ENCODE measurements around the gene VAMP5.
"Not testable (repeated sequence)": the region's sequence is repeated elsewhere in the genome, so short reads cannot be mapped to it uniquely, and the experiment has no call there.

VAMP5 gene

DNA sequence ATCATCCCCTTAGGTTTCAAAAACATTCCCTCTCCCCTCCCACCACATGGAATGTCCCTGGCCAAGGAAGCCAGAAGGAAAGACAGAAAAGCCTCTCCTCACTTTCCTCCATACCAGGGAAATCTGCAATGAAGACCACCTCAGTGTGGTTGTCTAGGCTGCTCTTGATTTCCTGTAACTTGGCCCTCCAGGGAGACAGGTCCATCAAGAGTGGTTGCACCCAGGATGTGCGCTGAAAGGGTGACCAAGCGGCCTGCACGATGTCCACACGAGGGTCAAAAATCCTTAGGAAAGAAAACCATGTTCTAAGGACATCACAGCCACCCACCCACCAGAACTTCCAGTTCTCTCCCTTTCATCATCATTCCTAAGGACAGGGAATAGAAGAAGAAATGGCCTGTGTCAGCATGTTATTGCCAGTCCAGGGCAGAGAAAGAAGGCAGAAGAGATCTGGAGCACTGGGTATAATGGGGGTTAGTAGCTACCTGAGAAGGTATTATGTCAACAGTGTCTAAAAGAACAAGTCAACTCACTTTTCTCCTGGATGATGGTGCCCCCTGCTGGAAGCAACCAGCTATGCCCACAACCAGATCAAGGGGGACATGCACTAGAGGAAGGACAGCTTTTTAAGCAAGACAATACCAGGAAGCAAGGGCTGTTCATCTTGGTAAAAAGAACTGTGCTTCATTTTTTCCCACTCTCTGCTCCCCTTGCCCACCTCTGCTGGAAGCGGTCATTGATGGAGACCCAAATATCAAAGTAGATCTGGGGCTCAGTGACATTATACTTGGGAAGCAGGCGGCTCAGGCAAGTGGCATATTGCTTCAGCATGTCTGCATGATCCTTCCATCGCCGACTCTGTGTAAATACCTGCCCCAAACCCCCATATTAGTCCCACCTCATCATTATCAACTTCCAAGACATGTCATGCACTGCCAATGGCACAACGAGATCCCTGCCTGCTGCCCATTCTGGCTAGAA is 32.2 kb upstream of the VAMP5 start:
- DNase-seq = peak; percentile 92

GRCh38 chr2:85553184-85553583 is 31.0 kb upstream of the VAMP5 start:
- DNase-seq = no peak

DNA sequence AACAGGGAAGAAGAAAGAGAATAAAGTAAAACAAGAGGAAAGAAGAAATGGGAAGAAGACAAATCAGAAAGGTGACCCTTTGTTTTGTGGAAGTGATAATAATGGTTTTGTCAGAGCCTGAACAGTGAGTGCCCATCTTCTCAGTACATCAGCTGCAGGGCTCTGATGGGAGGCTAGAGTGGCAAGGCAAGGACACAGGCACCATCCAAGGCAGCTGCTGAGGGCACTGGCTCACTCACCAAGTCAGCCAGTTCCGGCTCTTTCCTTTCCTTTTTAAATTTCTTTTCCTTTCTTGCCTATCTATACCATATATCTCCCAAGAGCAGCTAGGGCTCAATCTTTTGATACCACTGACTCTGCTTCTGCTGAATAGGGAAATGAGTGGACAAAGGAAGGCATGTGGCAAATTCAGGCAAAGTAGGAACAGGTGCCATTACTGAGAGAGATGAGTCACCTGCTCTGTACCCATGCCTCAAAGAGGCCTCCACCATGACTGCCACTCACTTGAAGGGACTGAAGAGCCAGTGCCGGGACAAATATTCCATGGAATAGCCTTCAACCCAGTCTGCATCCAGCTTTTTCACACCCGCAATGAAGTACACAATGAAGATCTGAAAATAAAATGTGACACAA is 29.1 kb upstream of the VAMP5 start:
- no peak for DNase-seq

GRCh38 chr2:85557130-85557529 is 27.1 kb upstream of the VAMP5 start:
- DNase-seq = no peak

DNA sequence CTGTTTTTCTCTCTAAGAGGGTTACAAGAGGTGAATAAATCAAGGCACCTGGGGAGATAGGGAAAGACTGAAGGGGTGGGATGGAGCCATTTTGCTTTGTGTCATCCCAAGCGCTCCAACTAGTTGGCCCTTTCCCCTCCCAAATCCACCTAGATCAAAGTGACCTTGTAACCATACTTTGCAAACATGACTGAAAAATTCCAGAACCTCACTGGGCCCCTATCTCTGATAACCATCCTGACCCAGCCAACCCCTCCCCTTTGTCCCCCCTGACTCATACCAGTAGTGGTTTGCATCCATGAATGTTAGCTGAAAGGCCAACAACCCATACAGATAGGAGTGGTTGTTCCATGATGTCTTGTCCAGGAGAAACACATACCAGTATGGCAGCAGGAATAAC is 26.1 kb upstream of the VAMP5 start:
- no peak for DNase-seq

GRCh38 chr2:85560403-85560726 is 23.9 kb upstream of the VAMP5 start:
- not testable (repeated sequence) for DNase-seq

DNA sequence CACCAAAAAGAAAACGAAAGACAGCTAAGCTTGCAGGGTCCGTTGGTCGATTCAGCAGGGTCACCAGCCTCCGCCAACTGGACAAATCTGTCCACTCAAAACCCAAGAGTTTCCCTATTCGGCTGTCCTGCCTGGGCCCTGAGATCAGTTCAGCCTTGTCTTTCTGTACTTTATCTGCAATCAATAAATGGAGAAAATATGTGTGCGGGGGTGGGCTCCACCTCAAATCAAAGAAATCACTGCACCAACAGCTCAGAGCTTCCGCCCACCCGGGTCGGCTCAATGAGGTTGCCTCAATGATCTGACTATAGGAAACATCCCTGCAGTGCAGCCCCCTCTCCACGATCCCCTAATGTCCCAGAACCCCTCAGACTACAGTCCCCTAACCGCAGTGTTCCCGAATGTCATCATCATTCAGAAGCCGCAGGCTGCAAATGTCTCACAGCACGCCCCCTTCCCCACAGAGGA is 23.4 kb upstream of the VAMP5 start:
- no peak for DNase-seq

DNA sequence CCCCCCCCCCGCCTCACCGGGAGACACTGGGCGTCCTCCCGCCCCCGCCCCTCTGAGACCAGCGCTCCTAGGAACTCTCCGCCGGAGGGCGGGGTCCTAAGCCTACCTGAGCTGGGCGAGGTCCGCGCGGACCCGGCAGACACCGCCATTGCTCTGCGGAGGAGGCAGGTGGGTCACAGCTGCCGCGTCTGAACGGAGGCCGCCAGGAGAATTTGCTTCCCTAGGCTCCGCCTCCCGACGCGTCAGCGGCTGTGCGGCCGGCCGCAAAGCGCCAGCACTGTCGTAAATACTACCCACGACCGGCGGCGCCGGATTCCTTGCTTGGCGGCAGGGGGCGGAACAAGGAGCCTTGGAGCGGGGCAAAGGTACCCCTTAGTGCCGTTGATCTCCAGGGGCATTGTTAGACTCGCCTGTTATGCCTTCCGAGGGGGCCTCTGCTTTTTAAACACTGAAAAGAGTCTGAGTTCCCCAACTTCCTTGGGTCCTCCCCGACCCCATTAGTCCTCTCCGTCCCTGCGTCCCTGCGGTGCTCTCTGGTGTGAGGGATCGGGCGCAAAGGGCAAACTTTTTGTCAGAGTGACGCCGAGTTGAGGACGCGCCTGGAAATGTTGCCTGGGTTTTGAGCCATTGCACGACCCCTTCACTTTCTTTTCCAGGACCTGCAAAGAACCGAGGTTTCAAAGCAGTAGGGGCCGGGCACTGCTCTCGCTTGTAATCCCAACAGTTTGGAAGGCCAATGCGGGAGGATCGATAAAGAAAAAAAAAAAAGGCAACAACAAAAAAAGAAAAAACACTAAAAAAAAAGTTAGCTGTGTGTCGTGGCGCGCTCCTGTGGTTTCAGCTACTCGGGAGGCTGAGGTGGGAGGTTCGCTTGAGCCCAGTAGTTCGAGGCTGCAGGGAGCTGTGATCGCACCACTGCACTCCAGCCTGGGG is 22.7 kb upstream of the VAMP5 start, which contains the start of gene GGCX:
GGCX (minus strand) TSS at position 214 of the 933 bp plus-strand sequence; CDS start at position 149, 65 bp downstream.
- DNase-seq = peak; percentile 98

DNA sequence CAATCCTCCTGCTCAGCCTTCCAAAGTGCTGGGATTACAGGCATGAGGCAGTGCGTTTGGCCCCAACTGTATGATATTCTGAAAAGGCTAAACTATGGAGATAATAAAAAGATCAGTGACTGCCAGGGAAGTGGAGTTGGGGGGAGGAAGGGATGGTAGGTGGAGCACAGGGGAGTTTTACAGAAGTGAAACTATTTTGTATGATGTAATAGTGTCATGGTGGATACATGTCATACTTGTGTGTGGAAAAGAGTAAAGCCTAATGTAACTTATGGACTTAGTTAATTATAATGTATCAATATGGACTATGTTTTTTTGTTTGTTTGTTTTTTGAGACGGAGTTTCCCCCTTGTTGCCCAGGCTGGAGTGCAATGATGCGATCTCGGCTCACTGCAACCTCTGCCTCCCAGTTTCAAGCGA is 20.1 kb upstream of the VAMP5 start:
- DNase-seq = peak; percentile 40

DNA sequence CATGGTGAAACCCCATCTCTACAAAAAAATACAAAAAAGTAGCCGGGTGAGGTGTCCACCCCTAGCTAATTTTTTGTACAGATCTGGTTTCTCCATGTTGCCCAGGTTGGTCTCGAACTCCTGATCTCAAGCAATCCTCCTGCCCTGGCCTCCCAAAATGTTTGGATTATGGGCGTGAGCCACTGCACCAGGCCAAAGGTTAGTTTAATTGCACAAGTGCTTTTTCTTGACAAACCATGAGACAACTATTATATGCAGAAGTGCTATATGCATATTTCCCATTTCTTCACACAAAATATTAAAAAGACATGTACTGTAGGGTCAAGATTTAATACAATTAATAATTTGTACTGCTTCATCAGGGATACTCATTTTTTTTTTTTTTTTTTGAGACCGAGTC is 18.0 kb upstream of the VAMP5 start:
- no peak for DNase-seq

DNA sequence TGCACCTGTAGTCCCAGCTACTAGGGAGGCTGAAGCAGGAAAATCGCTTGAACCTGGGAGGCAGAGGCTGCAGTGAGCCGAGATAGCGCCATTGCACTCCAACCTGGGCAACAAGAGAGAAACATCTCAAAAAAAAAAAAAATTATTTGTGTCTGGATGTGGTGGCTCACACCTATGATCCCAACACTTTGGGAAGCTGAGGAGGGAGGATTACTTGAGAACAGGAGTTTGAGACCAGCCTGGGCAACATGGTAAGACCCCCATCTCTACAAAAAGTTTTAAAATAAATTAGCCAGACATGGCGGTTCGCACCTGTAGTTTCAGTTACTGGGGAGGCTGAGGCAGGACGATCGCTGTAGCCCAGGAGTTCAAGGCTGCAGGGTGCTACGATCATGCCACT is 8.5 kb upstream of the VAMP5 start:
- DNase-seq = no peak

DNA sequence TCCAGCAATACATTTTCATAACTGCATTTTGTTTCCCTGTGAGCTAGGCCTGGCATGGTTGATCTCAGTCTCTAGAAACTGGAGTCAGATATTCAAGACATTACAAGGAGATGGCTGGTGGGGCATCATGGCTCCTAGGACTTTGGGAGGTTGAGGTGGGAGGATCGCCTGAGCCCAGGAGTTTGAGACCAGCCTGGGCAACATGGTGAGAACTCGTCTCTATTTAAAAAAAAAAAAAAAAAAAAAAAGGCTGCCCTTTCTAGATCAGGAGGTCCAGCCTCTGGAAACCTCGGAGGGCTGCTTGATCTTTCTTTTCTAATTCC is 7.2 kb upstream of the VAMP5 start:
- no peak for DNase-seq

DNA sequence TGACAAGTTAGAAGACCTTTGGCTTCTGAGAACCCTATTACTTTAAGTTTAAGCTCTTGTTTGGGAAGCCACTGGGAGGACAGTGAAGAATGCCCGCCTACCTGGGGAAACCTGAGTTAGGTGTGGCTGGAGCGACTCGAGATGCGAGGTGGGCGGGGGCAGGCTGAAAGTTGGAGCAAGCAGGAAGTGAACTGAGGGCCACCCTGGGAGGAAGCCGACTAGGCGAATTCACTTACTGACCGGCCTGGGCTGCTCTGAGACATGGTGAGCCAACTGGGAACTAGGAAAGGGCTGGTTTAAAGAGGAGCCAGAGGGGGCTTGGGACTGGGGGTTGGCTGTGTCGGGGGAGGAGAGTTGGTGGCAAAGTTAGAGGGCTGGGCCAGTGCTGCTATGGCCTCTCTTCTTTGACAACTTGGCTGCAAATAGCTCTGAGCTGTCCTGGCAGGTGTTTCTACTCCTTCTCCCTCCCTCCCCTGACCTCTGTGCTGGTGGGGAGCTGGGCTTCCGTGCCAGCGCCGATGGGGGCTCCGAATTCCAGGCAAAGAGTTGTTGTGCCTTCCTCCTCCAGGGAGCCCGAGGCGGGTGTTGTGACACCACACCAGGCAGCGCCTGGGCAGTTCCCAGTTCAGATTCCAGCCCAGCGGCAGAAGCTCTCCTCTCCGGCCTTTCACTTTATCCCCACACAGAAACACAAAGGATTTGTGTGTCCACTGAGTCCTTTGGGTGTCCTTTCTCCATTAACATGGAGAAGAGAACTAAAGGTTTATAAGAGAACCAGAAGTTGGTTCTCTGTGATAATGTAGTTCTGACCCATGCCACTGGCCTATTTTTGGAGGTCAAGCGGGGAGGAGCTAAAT is 6.6 kb upstream of the VAMP5 start, which contains the start of gene VAMP8:
VAMP8 (plus strand) TSS at position 201 of the 857 bp plus-strand sequence; CDS start at position 262, 61 bp downstream.
- peak; percentile 81 for DNase-seq

- DNase-seq = peak; percentile 93
Measured at GRCh38 chr2:85578243-85579180, 5.7 kb upstream of the VAMP5 start.

DNA sequence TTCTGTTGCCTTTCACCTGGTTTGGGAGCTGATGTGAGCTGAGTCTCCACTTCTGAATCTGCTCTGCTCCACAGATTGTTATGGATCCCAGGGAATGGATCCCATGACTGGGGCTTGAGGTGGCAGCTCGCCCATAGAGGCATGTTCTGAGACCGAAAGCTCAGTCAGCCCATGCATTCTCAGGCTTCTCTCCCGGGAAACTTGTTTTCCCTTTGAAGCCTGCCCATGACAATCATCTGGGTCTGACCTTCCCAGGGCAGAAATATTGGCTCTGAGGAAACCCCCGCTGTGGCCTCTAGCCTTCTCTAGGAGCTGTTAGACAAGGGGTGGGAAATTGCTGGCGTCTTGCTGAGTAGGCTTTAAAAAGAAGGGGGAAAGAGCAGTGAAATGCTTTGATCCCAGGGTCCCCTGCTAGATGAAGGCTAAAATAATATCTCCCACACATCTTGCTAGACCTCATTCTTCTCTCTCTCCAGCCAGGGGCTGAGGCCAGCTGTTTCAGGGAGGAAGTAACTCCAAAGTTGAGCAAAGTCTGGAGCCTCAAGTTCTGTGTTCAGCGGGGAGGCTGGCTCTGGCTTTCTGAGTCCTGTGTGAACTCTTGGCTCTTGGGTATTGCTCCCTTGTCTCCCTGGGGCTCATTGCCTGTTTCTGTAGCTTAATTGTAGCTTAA is 4.8 kb upstream of the VAMP5 start:
- DNase-seq = peak; percentile 81

DNA sequence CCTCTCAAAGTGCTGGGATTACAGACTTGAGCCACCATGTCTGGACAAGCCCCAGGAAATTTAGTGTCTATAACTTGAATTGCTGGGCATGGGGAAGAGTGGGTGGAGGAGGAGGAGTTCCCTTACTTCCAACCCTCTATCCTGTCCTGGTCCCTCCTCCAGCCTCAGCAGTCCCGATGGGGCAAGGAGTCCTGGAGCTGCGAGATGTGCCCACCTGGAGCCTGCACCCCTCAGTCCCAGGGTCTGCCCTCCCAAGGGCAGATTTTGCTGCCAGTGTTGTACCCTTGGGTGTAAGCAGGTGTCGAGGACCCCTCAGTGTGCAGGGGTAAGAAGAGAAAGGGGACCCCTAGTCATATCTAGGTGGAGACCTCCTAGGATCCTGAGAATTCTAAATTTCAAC is 4.0 kb upstream of the VAMP5 start:
- no peak for DNase-seq

- no peak for DNase-seq
Measured at GRCh38 chr2:85582492-85582891, 1.7 kb upstream of the VAMP5 start.

GRCh38 chr2:85583667-85584353 is 421 bp upstream of the VAMP5 start:
- no peak for DNase-seq

Data from hematopoietic multipotent progenitor cell treated with erythropoietin and hydrocortisone succinate and interleukin-3 and kit ligand, for 4 days (in vitro differentiated cells).